GM12872 (cell line): ENCODE results near the gene LUZP4.

Experiments used
- TF ChIP-seq, protein P1 (sequence below): IDR thresholded peaks from 3 replicates; pipeline ENCODE4 v1.5.1; 2011; ENCODE audit warnings: low read depth, mild to moderate bottlenecking, low read length, moderate library complexity; ENCODE audit not compliant: insufficient read depth

LUZP4 gene

GRCh38 chrX:115264009-115264408, 25.5 kb upstream of the LUZP4 start:
- TF ChIP-seq, protein P1, sequence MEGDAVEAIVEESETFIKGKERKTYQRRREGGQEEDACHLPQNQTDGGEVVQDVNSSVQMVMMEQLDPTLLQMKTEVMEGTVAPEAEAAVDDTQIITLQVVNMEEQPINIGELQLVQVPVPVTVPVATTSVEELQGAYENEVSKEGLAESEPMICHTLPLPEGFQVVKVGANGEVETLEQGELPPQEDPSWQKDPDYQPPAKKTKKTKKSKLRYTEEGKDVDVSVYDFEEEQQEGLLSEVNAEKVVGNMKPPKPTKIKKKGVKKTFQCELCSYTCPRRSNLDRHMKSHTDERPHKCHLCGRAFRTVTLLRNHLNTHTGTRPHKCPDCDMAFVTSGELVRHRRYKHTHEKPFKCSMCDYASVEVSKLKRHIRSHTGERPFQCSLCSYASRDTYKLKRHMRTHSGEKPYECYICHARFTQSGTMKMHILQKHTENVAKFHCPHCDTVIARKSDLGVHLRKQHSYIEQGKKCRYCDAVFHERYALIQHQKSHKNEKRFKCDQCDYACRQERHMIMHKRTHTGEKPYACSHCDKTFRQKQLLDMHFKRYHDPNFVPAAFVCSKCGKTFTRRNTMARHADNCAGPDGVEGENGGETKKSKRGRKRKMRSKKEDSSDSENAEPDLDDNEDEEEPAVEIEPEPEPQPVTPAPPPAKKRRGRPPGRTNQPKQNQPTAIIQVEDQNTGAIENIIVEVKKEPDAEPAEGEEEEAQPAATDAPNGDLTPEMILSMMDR = no peak

- TF ChIP-seq, protein P1 = no peak
Measured at GRCh38 chrX:115266300-115266699, 23.2 kb upstream of the LUZP4 start.

- TF ChIP-seq, protein P1 = peak; percentile 11; the same call in 1 of the 3 replicates
Measured at GRCh38 chrX:115268421-115268820, 21.1 kb upstream of the LUZP4 start.

- TF ChIP-seq, protein P1 = no peak
Measured at GRCh38 chrX:115269051-115269683, 20.3 kb upstream of the LUZP4 start.

DNA sequence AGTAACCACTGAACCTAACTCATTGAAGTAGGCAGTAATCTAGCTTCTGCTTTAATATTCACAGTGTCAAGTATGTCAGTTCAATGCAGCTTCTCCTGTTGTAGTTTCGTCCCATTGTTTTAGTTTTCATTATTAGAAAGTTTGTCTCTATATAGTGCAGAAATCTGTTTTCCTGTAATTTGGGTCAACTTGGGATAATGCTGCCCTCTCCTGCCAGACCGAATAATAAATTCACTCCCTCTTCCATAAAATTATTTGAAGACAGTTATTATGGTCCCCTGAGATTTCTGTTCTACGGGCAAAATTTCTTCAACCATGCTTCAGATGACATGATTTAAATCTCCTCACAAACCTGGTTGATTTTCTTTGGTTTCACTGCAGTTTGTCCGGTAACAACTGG, 4.6 kb upstream of the LUZP4 start:
- TF ChIP-seq, protein P1 = no peak

DNA sequence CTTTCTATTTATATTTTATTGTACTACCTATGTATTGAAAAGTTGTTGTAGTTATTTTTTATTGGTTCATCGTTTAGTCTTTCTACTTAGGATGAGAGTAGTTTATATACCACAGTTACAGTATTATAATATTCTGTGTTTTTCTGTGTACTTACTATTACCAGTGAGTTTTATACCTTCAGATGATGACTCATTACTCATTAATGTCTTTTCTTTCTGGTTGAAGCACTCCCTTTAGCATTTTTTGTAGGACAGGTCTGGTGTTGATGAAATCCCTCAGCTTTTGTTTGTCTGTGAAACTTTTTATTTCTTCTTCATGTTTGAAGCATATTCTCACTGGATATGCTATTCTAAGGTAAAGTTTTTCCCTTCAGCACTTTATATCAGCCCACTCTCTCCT, 7.7 kb downstream of the LUZP4 start:
- TF ChIP-seq, protein P1 = no peak

DNA sequence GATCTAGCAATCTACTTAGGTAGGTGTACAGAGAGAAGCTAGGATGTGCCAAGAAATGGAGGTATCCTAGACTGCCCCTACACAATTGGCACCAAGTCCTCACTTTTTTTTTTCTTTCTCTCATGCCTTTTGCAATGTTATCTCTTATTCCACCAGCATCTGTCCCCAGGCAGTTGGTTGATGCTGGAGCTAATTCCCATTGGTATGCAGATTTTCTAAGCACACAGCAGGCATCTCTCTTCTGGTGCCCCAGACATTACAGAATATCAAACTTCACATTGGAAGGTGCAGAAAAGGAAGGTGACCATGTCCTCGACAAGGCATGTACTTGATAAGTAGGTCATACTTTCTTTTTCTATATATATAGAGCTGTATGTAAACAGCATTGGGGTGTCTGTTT, 21.6 kb downstream of the LUZP4 start:
- TF ChIP-seq, protein P1 = no peak

- TF ChIP-seq, protein P1 = no peak
Measured at GRCh38 chrX:115311601-115312001, 22.1 kb downstream of the LUZP4 start.
